HG03103 (cell line): ENCODE data around the gene KREMEN1.
"Not testable (repeated sequence)": the region's sequence is repeated elsewhere in the genome, so short reads cannot be mapped to it uniquely, and the experiment has no call there.

ENCODE experiments used
- ATAC-seq: cut with Tn5 transposase; IDR thresholded peaks from one replicate; pipeline ENCODE4 v1.9.1; 2021; ENCODE audit warnings: low read depth; ENCODE audit not compliant: unreplicated experiment

The KREMEN1 gene

DNA sequence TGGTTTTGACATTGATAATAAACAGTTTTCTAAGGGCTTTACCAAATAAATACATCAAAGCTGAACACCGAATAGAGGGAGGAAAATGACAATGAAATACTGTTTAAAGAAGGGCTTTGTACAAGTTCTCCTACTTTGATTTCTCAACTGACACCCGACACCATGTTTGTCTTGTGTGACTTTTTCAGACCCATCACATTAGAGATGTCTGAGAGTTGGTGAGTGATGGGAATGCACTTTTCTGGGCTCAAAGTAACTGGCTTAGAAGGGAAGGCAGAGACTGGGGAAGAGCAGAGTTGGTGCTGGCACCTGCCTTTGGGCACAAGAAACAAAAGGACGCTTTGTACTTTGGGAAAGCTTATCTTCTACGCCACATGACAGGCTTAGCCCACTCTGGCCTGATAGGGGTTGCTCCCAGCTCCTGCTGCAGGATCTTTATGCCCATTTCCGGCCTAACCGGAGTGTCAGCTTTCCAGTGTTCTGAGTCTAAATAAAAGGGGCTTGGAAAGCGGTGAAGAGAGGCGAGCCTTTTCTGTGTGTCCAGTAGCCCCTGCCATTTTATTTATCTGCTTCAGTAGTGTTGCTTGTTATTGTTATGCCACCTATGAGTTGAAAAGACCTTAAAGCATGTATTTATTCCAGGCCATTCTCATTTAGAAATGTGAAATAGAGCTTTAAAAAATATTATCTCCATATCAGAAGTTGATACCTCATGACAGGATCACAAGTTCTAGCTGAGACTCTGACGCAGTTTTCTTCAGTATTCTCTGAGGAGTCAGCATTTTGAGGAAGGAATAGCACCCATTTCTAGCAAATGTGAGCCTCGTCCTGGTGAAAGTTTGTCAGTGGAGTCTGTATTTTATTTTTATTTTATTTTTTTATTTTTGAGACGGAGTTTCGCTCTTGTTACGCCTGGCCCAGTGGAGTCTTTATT, 24.2 kb downstream of the KREMEN1 start:
- ATAC-seq = no peak

DNA sequence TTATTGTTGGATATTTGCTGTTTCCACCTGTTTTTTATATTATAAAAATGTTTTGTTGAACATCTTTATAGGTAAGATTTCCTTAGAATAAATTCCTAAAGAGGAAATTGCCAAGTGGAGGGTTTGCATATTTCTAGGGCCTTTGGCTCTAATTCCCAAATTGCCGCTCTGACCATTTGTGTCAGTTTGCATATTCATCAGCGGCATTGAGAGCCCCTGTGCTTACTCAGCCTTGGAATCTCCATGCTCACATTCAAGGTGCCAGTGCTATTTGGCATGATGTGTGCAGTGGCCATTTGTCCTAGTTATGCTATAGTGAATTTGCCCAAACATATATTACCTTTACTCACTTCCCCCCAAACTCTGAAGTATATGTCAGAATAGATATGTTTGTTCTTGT, 25.5 kb downstream of the KREMEN1 start:
- no peak for ATAC-seq

DNA sequence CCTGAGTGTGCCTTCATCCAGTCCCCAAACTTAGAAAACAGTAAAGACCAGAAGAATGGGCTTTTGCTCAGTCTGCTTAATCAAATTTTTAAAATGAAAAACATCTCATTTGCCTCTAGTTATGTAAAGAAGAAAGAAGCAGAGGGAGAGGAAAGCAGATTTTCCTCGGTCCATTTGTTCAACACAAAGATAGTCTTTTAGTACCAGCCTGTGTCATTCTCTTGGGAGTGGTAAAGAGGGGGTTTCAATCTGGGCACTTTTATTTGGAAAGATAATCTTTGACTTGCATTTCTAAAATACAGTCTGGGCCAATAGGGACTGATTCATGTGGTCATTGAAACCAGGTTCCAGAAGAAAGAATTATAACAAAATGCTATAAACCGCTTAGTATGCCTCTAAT, 29.5 kb downstream of the KREMEN1 start:
- no peak for ATAC-seq

DNA sequence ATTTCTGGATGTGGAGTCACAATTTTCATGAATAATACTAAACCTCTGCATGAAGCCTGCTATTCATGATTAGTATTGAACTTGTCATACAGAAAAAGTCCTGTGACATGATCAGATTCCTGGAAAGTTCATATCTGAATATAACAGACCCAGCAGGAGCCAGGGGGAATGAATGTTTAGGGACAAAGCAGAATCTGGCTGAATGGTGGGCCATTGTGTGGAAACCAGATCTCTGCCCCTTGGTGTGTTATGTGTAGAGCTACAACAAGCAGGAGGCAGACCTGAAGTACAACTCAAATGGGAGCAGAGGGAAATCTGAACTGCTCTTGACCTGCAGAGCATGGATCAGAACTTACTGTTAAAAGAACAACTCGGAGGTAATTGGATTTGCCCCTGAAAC, 30.3 kb downstream of the KREMEN1 start:
- ATAC-seq = no peak

DNA sequence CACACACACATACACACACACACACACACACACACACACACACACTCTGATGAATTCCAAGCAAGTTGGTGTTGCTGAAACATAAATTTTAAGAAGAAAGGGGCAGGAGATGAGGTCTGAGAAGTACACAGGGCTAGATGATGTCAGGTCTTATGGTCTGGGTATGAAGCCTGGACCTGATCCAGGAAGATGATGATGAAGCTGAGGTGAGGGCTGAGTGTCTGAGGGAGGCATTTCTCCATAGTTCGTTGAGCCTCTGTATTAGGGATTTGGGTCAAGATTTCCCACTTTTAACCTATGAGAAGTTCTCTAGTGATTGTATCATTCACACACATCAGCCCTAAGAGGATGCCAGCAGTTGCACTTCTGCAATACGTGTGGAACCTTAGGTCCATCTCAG, 32.6 kb downstream of the KREMEN1 start:
- no peak for ATAC-seq

DNA sequence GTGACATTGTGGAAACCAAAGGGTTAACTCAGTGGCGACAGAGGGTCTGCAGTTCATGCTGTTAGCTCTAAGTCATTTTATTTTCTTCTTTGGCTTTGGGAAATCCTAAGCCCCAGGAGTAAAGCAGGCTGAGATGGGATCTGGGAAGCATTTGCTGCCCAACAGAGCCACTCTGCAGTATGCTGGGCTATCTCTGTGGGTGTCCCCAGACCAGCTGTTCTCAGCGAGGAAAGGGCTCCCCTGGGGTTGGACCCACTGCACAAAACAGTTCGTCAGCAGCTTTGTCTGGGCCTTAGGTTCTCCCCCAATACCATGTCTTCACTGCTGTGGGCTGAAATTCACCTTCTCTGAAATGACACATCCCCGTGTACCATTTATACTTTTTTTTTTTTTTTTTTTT, 34.0 kb downstream of the KREMEN1 start:
- ATAC-seq = no peak

DNA sequence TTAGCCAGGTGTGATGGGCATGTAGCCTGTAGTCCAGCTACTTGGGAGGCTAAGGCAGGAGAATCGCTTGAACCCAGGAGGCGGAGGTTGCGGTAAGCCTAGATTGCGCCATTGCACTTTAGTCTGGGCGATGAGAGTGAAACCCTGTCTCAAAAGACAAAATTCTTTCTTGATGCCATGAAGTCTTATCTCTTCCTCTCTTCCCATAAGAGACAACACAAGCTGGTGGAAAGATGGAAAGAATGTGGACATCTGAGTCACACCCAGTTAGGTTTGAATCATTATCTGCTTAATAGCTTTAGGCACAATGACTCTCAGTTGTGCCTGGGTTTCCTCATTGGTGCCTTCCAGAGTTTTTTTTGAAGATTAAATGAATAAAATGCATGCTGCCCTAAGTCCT, 35.3 kb downstream of the KREMEN1 start:
- ATAC-seq = no peak

DNA sequence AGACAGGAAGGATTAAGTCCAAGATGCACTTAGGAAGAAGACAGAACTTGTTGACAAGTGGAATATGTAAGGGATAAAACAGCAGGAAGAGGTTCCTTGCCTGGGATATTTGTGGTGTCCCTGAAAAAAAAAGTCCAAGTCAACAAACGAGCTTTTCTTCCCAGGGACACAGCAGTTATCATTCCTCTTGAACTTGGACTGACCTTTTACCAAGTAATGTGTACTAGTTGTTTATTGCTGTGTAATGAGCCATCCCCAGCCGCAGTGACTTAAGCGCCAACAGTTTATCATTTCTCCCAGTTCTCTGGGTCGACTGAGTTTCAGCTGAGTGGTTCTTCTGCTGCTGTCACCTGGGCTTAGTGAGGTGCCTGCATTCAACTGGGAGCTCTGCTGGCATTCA, 37.0 kb downstream of the KREMEN1 start:
- no peak for ATAC-seq

DNA sequence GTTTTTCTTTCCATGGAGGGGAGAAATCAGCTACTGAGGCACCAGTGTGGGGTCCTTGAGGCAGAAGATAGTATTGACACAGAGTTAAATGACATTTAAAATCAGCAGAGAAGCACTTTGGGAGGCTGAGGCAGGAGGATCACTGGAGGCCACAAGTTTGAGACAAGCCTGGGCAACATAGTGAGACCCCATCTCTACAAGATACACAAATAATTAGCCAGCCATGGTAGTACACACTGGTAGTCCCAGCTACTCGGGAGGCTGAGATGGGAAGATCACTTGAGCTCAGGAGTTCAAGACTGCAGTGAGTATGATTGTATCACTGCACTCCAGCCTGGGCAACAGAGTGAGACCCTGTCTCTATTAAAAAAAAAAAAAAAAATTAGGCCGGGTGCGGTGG, 38.1 kb downstream of the KREMEN1 start:
- no peak for ATAC-seq

DNA sequence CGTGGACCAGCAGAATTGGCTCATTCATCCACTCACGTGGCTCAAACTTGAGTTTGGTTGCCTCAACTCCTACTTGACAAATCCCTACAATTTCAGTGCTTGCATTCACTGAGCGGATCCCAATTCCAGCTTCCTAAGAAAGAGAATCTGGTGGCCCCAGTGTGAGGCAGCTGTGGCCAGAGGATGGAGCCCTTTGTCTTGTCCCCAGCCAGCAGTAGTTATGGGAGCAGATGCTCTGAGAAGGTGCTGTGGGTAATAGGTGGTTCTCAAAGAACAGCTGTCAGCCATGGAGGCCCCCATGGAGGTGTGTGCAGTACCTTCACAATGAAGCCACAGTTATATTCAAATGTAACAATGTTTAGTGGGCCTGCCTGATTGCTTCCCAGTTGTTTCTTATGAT, 39.3 kb downstream of the KREMEN1 start:
- ATAC-seq = no peak

DNA sequence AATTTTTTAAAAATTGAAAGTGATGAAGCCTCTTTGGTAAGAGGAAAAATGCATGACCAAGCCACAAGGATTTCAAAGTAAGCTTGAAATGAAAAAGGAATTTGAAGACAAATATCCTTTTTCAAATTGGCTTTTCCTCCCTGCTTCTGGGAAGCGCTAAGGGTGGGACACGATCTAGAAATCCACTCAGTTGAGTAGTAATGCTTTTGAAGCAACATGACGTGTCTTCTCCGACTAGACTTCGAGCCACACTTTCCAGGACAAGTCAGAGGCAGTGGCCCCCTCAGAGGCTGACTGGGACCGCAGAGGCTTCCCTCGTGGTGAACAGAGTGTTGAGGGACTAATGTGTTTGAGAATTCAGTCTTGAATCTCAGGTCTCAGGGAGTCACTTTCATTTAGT, 39.8 kb downstream of the KREMEN1 start:
- ATAC-seq = no peak

DNA sequence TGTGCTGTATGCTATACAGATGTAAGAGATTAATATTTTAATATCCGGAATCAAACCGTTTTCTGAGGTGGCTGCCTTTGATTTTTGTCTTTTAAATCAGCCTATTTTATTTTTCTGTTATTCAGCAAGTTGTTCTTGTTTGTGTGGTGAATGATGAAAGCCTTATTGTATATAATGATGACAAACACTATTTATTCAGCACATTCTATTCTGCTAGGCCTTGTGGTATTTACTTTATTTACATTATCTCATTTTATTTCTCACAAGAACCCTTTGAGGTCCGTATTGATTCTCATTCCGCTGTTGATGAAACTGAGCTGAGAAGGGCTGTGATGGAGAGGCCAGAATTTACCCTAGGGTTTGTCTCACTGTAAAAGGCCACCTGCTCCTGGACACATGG, 40.5 kb downstream of the KREMEN1 start:
- ATAC-seq = no peak

DNA sequence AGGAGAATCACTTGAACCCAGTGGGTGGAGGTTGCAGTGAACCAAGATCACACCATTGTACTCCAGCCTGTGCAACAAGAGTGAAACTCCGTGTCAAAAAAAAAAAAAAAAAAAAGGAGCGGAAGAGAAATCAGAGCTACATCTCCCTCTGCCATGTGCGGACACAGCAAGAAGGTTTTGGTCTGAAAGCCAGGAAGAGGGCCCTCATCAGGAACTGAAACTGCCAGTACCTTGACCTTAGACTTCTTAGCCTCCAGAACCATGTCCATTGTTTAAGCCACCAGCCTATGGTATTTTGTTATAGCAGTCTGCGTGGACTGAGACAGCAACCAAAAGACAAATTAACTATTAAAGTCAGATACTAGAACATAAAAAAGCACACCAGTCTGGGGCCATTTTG, 41.6 kb downstream of the KREMEN1 start:
- ATAC-seq = no peak

DNA sequence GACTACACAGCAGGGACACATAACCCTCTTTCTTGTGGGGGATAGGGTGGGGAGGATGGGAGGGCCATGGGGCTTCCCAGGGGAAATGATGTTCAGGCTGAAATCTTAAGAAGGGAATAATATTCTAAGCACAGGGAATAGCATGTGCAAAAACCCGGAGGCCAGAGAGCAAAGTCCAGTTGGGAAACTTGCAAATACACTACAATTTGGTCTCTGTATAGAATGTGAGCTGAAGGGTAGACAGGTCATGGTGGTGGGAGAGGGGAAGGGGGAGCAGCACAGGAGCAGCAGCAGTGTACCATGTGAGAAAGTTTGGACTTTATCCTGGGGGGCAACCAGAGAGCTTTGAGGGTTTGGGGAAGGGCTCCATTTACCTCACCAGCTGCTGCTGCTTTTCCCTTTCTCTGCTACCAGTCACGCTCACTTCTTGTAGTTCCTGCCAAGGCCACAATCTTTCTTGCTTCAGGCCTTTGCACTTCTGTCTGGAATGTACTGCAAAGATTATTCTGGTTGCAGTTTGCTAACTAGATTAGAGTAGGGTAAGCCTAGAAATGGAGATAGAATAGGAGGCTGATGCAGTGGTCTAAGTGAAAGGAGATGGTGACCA, 43.0 kb downstream of the KREMEN1 start:
- no peak for ATAC-seq

DNA sequence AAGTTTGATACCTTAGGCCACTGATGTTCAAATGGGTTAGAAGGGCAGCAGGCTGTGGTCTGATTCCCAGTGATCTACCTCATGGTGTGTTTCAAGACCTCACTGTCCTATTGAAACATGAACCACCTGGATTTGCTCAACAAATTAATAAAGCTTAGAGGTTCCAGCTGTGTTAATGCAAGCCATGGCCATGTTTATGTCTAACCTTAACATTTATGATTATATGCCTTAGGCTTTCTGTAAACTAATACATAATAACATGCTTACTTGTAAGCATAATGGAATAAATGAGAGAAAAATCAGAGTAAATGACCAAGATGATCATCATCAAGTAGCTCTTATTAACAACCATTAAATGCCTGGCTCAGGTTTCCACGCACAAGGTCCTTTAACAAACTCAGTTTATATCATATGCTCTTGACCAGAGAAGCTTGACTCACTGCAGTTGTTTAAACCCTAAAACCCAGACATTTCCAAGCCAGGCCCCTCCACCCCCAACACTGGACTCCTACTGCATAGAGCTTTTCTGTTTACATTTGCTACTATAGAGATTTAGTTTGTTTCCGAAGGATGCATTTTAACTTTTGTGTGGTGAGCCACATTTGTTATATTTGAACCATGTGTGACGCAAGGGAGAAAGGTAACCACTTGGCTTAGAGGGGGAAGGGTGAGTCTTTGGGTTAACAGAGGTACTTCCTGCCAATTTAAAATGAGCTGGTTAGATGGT, 43.7 kb downstream of the KREMEN1 start:
- ATAC-seq = no peak

DNA sequence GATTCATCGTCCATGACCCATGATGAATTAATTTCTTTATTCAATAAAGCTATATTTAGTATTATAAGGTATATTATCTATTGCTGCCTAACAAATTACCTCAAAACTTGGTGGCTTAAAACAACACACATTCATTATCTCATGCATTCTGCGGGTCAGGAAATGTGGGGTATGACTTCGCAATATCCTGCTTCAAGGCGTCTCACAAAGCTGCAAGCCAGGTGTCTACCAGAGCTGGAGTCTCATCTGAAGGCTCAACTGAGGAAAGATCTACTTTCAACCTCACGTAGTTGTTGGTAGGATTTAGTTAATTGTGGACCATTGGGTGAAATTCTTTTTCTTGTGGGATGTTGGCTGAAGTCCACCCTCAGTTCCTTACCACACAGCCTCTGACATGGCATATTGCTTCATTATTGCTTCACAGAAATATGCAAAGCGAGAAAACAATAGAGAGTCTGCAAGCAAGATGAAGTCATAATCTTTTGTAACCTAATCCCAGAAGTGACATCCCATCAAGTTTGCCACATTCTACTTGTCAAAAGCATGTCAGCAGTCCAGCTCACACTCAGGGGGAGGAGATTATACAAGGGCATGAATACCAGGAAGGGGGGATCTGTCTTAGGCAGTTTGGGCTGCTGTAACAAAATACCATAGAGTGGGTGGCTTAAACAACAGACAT, 45.1 kb downstream of the KREMEN1 start:
- ATAC-seq = no peak

DNA sequence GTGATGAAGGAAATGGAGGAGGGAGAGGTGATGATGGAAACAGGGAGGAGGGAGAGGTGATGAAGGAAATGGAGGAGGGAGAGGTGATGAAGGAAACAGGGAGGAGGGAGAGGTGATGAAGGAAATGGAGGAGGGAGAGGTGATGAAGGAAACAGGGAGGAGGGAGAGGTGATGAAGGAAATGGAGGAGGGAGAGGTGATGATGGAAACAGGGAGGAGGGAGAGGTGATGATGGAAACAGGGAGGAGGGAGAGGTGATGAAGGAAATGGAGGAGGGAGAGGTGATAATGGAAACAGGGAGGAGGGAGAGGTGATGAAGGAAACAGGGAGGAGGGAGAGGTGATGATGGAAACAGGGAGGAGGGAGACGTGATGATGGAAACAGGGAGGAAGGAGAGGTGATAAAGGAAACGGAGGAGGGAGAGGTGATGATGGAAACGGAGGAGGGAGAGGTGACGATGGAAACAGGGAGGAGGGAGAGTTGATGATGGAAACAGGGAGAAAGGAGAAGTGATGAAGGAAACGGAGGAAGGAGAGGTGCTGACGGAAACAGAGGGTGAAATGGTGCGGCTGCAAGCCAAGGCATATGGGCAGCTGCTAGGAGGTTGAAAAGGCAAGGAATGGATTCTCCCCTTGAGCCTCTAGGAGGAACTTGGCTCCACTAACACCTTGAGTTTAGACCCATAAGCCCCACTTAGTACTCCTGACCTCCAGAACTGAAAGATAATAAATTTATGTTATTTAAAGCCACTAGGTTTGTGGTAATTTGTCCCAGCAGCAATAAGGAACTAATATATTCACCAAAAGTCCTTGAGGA, 47.5 kb downstream of the KREMEN1 start:
- not testable (repeated sequence) for ATAC-seq

DNA sequence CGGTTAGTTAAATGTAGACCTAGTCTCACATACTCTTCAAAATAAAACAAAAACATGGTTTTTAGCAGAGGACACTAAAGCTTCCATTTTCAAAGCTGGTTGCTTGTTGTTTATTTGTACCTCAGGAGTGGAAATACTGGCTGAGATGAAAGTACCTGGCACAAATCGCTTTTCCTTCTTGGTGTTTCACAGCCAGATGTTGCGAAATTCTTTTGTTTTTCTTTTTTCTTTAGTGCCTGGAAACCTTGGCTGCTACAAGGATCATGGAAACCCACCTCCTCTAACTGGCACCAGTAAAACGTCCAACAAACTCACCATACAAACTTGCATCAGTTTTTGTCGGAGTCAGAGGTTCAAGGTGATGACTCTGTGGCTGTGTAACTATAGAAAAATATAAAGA, 48.3 kb downstream of the KREMEN1 start:
- ATAC-seq = no peak

DNA sequence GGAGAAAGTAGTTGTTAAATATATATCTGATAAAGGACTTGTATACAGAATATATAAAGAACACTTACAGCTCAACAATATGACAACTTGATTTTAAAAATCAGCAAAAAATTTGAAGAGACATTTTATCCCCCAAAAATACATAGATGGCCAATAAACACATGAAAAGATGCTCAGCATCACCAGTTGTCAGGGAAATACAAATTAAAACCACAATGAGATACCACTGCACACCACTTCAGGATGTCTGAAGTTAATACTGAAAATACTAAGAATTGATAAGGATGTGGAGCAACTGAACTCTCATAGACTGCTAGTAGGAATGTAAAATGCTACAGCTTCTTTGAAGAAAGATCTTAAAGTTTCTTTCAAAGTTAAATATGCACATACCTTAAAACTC, 49.2 kb downstream of the KREMEN1 start:
- ATAC-seq = no peak

DNA sequence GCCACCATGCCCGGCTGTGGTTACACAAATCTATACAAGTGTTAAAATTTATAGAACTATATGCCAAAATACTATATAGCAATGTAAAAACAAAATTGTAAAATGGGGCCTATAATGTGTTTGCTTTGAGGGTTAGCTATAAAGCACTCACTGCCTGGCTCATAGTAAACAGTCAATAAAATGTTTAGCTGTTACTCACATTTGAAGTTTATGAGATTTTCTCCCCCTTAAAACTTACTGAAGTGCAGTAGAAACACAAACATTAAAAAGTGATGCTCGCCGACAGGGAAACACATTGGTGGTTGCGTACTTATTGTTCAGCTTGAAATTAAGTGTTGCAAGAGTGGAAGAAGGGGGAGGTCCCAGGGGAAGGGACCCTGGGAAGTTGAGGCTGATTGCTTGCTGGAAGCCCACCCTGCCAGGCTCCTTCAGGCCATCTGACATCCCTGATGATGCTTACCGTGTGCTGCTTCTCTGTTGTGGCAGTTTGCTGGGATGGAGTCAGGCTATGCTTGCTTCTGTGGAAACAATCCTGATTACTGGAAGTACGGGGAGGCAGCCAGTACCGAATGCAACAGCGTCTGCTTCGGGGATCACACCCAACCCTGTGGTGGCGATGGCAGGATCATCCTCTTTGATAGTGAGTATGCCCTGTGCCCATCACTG, 52.1 kb downstream of the KREMEN1 start:
- no peak for ATAC-seq
